WTC11 (cell line): ENCODE measurements around the gene HYAL2. TPM values are rescaled to one million over a fixed set of nuclear protein-coding genes. Genes with fewer than 3 reads are reported as not detected.
A peak's percentile ranks its signal among the peaks of the same experiment; 100 is the strongest.

Experiments
- ATAC-seq: fragments of 200-7000 bp; cut with Tn5 transposase; 2 replicates; pipeline ENCODE4 v1.10.0; 2021; ENCODE audit warnings: mild to moderate bottlenecking, moderate library complexity
- CTCF ChIA-PET: fragments of 300-600 bp; sonication (Branson Sonifier 250); formaldehyde crosslinking; loops from one replicate; lab custom pipeline; 2021; ENCODE audit warnings: antibody characterized with exemption; lab: Charles Lee
- POLR2A ChIA-PET: fragments of 350-600 bp; sonication (Branson Sonifier 250); formaldehyde crosslinking; loops from one replicate; lab custom pipeline; 2021; ENCODE audit warnings: antibody characterized with exemption; lab: Charles Lee
- DNase-seq: peaks from one replicate; pipeline ENCODE4 v3.0.0; 2021; ENCODE audit warnings: low spot score
- H3K27ac Mint-ChIP-seq: 2 replicates; pipeline ENCODE4 v1.8.0; 2021; ENCODE audit warnings: mixed read lengths
- H3K27me3 Mint-ChIP-seq: 2 replicates; pipeline ENCODE4 v1.8.0; 2021; ENCODE audit warnings: low read depth, mild to moderate bottlenecking, moderate library complexity, mixed read lengths
- H3K36me3 Mint-ChIP-seq: 2 replicates; pipeline ENCODE4 v1.8.0; 2021; ENCODE audit warnings: mixed read lengths
- H3K4me1 Mint-ChIP-seq: 2 replicates; pipeline ENCODE4 v1.8.0; 2022; ENCODE audit warnings: mixed read lengths
- H3K4me3 Mint-ChIP-seq: 2 replicates; pipeline ENCODE4 v1.8.0; 2021; ENCODE audit warnings: mild to moderate bottlenecking, moderate library complexity, mixed read lengths
- H3K9me3 Mint-ChIP-seq: 2 replicates; pipeline ENCODE4 v1.8.0; 2021; ENCODE audit warnings: mixed read lengths
- ATF1 ChIP-seq: sonication (generic); formaldehyde crosslinking; IDR thresholded peaks from 2 replicates; pipeline ENCODE4 v1.8.1; 2023; ENCODE audit warnings: mild to moderate bottlenecking, moderate library complexity, missing genetic modification reagents
- RORB ChIP-seq: fragments of 250-450 bp; sonication (Bioruptor Pico); IDR thresholded peaks from 2 replicates; pipeline ENCODE4 v1.9.0; 2021; ENCODE audit warnings: mild to moderate bottlenecking
- total RNA-seq: library from RNA; stranded (reverse); gene quantifications from 3 replicates; pipeline ENCODE4 v1.2.3, GENCODE V29; 2021
- TF ChIP-seq, protein P1 (sequence below): sonication (generic); formaldehyde crosslinking; IDR thresholded peaks from 2 replicates; pipeline ENCODE4 v1.8.0; 2022; ENCODE audit warnings: missing genetic modification reagents
- TF ChIP-seq, protein P2 (sequence below): sonication (generic); formaldehyde crosslinking; IDR thresholded peaks from 2 replicates; pipeline ENCODE4 v1.8.0; 2023; ENCODE audit warnings: missing genetic modification reagents, mild to moderate bottlenecking, borderline replicate concordance
- TF ChIP-seq, protein P3 (sequence below): fragments of 200-600 bp; IDR thresholded peaks from 2 replicates; pipeline ENCODE4 v1.8.0; 2022; ENCODE audit warnings: antibody characterized with exemption
- TF ChIP-seq, protein P4 (sequence below): fragments of 250-450 bp; sonication (Bioruptor Pico); IDR thresholded peaks from 2 replicates; pipeline ENCODE4 v1.8.0; 2021; ENCODE audit warnings: mild to moderate bottlenecking
- TF ChIP-seq, protein P5 (sequence below): sonication (generic); formaldehyde crosslinking; IDR thresholded peaks from 2 replicates; pipeline ENCODE4 v1.8.1; 2023; ENCODE audit warnings: mild to moderate bottlenecking, missing genetic modification reagents, moderate library complexity

Gene HYAL2
- total RNA-seq, 1 experiment from 2014 or later = 58.0 TPM

DNA sequence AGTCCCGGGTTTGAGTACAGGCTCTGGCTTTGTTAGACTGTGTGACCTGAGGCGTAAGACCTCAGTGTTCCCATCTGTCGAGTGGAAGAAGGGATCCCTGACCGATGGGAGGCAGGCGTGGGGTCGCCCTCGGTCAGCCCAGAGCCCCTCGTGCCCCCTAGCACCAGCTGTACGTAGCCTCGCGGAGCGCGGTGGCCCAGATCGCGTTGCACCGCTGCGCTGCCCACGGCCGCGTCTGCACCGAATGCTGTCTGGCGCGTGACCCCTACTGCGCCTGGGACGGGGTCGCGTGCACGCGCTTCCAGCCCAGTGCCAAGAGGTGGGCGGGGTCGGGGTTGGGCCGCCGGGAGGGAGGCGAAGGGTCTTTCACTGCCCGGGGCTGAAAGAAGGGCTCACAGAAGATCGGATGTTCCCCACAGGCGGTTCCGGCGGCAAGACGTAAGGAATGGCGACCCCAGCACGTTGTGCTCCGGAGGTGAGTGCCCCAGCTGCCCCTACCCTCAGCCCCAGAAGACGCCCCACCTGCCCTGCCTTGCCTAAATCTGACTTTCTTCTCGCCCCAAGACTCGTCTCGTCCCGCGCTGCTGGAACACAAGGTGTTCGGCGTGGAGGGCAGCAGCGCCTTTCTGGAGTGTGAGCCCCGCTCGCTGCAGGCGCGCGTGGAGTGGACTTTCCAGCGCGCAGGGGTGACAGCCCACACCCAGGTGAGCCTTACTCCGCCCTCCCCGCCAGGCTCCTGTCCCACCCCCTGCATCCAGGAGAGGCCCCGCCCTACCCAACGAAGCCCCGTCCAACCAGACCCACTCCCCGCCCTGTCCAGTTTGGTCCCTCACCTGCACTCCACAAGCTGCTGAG is 47.2 kb downstream of the HYAL2 start (continued):
- TF ChIP-seq, protein P1, sequence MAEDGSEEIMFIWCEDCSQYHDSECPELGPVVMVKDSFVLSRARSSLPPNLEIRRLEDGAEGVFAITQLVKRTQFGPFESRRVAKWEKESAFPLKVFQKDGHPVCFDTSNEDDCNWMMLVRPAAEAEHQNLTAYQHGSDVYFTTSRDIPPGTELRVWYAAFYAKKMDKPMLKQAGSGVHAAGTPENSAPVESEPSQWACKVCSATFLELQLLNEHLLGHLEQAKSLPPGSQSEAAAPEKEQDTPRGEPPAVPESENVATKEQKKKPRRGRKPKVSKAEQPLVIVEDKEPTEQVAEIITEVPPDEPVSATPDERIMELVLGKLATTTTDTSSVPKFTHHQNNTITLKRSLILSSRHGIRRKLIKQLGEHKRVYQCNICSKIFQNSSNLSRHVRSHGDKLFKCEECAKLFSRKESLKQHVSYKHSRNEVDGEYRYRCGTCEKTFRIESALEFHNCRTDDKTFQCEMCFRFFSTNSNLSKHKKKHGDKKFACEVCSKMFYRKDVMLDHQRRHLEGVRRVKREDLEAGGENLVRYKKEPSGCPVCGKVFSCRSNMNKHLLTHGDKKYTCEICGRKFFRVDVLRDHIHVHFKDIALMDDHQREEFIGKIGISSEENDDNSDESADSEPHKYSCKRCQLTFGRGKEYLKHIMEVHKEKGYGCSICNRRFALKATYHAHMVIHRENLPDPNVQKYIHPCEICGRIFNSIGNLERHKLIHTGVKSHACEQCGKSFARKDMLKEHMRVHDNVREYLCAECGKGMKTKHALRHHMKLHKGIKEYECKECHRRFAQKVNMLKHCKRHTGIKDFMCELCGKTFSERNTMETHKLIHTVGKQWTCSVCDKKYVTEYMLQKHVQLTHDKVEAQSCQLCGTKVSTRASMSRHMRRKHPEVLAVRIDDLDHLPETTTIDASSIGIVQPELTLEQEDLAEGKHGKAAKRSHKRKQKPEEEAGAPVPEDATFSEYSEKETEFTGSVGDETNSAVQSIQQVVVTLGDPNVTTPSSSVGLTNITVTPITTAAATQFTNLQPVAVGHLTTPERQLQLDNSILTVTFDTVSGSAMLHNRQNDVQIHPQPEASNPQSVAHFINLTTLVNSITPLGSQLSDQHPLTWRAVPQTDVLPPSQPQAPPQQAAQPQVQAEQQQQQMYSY (CRISPR knock-in tag) = peak; percentile 30; the same call in 1 of the 2 replicates

DNA sequence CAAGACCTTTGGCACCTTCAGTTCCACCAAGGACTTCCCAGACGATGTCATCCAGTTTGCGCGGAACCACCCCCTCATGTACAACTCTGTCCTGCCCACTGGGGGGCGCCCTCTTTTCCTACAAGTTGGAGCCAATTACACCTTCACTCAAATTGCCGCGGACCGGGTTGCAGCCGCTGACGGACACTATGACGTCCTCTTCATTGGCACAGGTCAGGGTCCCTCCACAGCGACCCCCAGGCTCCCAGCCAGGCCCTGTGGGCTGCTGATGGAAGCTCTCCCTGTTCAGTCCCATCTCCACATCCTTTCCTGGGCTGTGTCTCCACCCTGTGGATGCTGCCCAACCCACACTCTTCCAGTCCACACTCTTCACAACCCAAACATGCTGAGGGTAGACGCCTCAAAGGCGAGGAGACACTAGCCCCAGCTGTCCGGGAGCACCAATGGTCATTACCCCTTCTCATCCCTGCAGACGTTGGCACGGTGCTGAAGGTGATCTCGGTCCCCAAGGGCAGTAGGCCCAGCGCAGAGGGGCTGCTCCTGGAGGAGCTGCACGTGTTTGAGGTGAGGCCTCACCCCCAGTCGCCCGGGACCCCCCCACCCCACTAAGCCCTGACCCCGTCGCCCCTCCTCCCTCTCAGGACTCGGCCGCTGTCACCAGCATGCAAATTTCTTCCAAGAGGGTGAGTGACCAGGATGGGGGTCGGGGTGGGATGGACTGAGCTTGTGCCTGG is 48.0 kb downstream of the HYAL2 start:
- peaks cover 27% of the 10 kb centered on the region for H3K4me1 Mint-ChIP-seq
- H3K4me3 Mint-ChIP-seq = peak overlapping the region; percentile 80
- CTCF ChIA-PET = interaction anchor here (0.6 to 12.5 kb wide), 25 partner anchors 10 to 317 kb away, joined by 3 to 145 read pairs (median 7); partner anchors contain the start of genes GNAI2, GNAT1, HYAL1 and HYAL2
- H3K27me3 Mint-ChIP-seq = peaks cover 64% of the 10 kb centered on the region
- POLR2A ChIA-PET = interaction anchor here (0.8 to 1.3 kb wide), 4 partner anchors 18 to 58 kb away, joined by 3 read pairs; partner anchors contain the start of genes IFRD2 and TUSC2
- ATAC-seq (peak; percentile 43), DNase-seq (peak; percentile 88)
- H3K9me3 Mint-ChIP-seq = no peaks in the 10 kb centered on the region
- peak overlapping the region; percentile 42; the same call in 1 of the 2 replicates for H3K27ac Mint-ChIP-seq
- TF ChIP-seq, protein P2, sequence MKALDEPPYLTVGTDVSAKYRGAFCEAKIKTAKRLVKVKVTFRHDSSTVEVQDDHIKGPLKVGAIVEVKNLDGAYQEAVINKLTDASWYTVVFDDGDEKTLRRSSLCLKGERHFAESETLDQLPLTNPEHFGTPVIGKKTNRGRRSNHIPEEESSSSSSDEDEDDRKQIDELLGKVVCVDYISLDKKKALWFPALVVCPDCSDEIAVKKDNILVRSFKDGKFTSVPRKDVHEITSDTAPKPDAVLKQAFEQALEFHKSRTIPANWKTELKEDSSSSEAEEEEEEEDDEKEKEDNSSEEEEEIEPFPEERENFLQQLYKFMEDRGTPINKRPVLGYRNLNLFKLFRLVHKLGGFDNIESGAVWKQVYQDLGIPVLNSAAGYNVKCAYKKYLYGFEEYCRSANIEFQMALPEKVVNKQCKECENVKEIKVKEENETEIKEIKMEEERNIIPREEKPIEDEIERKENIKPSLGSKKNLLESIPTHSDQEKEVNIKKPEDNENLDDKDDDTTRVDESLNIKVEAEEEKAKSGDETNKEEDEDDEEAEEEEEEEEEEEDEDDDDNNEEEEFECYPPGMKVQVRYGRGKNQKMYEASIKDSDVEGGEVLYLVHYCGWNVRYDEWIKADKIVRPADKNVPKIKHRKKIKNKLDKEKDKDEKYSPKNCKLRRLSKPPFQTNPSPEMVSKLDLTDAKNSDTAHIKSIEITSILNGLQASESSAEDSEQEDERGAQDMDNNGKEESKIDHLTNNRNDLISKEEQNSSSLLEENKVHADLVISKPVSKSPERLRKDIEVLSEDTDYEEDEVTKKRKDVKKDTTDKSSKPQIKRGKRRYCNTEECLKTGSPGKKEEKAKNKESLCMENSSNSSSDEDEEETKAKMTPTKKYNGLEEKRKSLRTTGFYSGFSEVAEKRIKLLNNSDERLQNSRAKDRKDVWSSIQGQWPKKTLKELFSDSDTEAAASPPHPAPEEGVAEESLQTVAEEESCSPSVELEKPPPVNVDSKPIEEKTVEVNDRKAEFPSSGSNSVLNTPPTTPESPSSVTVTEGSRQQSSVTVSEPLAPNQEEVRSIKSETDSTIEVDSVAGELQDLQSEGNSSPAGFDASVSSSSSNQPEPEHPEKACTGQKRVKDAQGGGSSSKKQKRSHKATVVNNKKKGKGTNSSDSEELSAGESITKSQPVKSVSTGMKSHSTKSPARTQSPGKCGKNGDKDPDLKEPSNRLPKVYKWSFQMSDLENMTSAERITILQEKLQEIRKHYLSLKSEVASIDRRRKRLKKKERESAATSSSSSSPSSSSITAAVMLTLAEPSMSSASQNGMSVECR (CRISPR knock-in tag) = no peak
- TF ChIP-seq, protein P3, sequence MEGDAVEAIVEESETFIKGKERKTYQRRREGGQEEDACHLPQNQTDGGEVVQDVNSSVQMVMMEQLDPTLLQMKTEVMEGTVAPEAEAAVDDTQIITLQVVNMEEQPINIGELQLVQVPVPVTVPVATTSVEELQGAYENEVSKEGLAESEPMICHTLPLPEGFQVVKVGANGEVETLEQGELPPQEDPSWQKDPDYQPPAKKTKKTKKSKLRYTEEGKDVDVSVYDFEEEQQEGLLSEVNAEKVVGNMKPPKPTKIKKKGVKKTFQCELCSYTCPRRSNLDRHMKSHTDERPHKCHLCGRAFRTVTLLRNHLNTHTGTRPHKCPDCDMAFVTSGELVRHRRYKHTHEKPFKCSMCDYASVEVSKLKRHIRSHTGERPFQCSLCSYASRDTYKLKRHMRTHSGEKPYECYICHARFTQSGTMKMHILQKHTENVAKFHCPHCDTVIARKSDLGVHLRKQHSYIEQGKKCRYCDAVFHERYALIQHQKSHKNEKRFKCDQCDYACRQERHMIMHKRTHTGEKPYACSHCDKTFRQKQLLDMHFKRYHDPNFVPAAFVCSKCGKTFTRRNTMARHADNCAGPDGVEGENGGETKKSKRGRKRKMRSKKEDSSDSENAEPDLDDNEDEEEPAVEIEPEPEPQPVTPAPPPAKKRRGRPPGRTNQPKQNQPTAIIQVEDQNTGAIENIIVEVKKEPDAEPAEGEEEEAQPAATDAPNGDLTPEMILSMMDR = peak; percentile 72
- no peaks in the 10 kb centered on the region for H3K36me3 Mint-ChIP-seq

DNA sequence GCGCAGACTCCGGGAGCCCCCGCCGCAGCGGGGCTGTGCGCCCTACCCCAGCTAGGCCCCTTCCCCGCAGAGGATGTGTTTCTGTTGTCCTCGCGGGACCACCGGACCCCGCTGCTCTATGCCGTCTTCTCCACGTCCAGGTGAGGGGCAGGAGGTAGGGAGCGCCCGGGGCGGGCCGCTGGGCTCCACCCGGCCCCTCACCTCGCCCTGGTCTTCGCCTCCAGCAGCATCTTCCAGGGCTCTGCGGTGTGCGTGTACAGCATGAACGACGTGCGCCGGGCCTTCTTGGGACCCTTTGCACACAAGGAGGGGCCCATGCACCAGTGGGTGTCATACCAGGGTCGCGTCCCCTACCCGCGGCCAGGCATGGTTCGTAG is 48.9 kb downstream of the HYAL2 start:
- Mint-ChIP-seq H3K27ac (no peak overlapping the region), H3K27me3 (peaks cover 59% of the 10 kb centered on the region), H3K9me3 (no peaks in the 10 kb centered on the region), H3K36me3 (no peaks in the 10 kb centered on the region), H3K4me3 (peak overlapping the region; percentile 80; the same call in 1 of the 2 replicates), H3K4me1 (peaks cover 32% of the 10 kb centered on the region)
- ATAC-seq (no peak), DNase-seq (no peak)
- ChIA-PET POLR2A (no interaction called here), CTCF (interaction anchor here (2.5 to 12.5 kb wide), 6 partner anchors 9 to 80 kb away, joined by 18 to 145 read pairs (median 46); partner anchors contain the start of genes GNAT1 and HYAL2)
- TF ChIP-seq, protein P4, sequence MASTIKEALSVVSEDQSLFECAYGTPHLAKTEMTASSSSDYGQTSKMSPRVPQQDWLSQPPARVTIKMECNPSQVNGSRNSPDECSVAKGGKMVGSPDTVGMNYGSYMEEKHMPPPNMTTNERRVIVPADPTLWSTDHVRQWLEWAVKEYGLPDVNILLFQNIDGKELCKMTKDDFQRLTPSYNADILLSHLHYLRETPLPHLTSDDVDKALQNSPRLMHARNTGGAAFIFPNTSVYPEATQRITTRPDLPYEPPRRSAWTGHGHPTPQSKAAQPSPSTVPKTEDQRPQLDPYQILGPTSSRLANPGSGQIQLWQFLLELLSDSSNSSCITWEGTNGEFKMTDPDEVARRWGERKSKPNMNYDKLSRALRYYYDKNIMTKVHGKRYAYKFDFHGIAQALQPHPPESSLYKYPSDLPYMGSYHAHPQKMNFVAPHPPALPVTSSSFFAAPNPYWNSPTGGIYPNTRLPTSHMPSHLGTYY (CRISPR knock-in tag) = no peak
- TF ChIP-seq ATF1 (CRISPR knock-in tag) (no peak), RORB (CRISPR knock-in tag) (no peak)
- TF ChIP-seq, protein P1 (CRISPR knock-in tag) = no peak
- TF ChIP-seq, protein P5, sequence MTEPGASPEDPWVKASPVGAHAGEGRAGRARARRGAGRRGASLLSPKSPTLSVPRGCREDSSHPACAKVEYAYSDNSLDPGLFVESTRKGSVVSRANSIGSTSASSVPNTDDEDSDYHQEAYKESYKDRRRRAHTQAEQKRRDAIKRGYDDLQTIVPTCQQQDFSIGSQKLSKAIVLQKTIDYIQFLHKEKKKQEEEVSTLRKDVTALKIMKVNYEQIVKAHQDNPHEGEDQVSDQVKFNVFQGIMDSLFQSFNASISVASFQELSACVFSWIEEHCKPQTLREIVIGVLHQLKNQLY = no peak
